GM19328 (cell line): ENCODE results near the gene MAP3K9.
"Not testable (repeated sequence)": the region's sequence is repeated elsewhere in the genome, so short reads cannot be mapped to it uniquely, and the experiment has no call there.

Experiments
- ATAC-seq: cut with Tn5 transposase; IDR thresholded peaks from one replicate; pipeline ENCODE4 v1.9.1; 2021; ENCODE audit warnings: mild to moderate bottlenecking, moderate library complexity; ENCODE audit not compliant: unreplicated experiment

Gene MAP3K9

DNA sequence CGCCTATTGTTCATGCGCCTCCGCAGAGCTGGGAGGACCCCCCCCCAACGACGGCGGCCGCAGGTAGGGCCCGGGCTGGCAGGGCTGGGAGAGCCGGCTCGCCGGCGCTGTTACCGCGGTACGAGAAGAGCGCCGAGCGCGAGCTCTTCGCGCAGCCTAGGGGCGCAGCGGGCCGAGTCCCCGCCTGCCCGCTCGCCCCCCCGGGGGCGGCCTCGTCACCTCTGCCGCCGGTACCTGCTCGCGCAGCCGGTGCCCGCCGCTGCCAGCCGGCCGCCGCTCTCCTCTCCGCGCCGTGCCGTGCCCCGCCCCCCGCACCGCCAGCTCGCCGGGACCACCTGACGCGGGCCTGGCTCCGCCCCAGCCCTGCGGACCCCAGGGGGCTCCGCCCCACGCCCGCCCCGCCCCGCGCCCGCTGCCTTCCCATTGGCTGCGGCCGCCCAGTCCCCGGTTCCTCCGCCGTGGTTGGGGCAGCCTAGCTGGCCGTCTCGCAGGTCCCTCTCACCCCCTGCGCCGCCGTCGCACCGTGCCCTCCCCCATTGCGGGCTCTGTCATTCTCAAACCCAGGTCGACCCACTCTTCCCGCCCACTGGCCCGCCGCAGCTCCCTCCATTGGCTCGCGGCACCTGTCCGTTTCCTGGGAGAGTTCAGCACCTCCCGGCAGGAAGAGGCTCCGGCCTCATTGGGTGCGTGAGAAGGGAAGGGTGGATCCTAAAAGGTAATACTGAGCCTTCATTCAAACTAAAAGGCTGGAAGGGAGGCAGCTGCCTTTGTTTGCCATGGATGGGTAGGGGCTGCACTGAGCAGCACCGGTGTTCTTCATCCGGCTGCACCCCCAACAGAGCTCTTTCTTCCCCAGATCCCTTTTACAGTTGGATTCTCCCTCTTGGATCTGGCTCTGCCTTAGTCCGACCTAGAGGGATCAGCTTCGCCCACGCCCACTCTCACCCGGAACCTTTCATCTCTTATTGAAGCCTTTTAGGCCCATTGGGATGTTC, at the start of gene MAP3K9:
Gene MAP3K9, minus strand, starts transcription at position 289 of the 995 bp plus-strand sequence. CDS start 342 bp downstream, outside the sequence.
- ATAC-seq: peak; percentile 87

GRCh38 chr14:70858641-70859040, 49.3 kb upstream of the MAP3K9 start:
- no peak for ATAC-seq

DNA sequence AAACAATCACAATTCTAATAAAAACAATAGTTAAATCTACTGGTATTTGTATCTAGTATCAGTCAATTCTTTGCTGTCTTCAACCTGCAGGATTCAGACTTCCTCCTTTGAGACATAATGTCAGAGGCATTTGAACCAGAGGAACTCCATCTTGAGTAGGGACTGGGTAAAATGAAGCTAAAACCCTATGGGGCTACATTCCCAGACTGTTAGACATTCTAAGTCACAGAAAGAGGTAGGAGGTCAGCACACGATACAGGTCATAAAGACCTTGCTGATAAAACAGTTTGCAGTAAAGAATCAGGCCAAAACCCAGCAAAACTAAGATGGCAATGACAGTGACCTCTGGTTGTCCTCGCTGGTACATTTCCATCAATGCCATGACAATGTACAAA, 48.2 kb upstream of the MAP3K9 start:
- no peak for ATAC-seq

- no peak for ATAC-seq
Measured at GRCh38 chr14:70856851-70857495, 47.7 kb upstream of the MAP3K9 start.

DNA sequence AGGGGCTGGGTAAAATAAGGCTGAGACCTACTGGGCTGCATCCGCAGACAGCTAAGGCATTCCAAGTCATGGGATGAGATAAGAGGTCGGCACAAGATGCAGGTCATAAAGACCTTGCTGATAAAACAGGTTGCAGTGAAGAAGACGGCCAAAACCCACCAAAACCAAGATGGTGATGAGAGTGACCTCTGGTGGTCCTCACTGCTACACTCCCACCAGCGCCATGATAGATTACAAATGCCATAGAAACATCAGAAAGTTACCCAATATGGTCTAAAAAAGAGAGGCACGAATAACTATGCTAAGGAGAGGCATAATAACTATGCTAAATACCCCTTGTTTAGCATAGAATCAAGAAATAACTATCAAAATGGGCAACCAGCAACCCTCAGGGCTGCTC, 46.2 kb upstream of the MAP3K9 start:
- no peak for ATAC-seq

DNA sequence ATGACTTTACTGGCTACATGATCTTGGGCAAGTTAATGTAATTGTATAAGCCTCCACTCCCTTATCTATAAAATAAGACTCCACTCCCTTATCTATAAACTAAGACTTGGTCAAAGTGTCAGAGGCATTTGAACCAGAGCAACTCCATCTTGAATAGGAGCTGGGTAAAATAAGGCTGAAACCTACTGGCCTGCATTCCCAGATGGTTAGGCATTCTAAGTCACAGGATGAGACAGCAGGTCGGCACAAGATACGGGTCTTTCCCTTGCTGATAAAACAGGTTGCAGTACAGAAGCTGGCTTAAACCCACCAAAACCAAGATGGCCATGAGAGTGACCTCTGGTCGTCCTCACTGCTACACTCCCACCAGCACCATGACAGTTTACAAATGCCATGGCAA, 44.3 kb upstream of the MAP3K9 start:
- not testable (repeated sequence) for ATAC-seq

DNA sequence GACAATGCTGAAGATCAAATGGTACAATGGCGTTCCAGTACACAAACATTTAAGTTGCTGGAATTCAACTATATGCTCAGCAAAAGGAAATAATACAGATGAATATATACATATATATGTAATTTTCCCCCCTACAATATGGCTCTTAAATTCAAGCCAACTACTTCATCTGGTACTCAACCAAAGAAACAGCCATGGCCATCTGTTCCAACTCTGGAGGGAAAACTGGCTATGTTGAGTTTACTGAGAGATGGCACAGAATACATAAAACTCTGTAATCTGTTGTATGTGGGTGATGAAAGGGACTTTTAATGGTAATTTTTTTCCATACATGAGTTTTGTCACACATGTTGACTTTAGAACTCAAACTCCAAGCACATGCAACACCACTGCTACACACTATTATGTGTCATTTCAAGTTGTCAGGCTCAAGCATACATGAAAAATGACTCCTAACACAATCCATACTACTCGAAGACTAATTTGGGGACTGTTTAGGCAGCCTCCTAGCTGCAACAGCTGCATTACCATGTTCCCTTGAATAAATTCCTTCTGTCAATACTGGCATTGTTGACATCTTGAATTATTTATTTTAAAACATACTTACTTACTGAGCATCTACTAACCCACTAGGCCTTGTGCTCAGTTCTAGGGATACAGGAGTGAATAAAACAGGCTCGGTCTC, 38.2 kb upstream of the MAP3K9 start:
- ATAC-seq: no peak

DNA sequence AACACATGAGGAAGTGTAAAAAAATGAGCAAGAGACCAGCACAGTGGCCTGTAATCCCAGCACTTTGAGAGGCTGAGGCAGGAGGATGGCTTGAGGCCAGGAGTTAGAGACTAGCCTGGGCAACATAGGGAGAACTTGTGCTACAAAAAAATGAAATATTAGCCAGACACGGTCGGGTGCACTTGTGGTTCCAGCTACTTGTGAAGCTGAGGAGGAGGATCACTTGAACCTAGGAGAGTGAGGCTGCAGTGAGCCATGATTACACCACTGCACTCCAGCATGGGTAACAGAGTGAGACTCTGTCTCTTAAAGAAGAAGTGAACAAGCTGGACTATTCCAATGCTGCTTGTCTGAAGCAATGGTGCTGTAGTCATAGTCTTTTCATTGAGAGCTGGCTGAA, 36.3 kb upstream of the MAP3K9 start:
- no peak for ATAC-seq

DNA sequence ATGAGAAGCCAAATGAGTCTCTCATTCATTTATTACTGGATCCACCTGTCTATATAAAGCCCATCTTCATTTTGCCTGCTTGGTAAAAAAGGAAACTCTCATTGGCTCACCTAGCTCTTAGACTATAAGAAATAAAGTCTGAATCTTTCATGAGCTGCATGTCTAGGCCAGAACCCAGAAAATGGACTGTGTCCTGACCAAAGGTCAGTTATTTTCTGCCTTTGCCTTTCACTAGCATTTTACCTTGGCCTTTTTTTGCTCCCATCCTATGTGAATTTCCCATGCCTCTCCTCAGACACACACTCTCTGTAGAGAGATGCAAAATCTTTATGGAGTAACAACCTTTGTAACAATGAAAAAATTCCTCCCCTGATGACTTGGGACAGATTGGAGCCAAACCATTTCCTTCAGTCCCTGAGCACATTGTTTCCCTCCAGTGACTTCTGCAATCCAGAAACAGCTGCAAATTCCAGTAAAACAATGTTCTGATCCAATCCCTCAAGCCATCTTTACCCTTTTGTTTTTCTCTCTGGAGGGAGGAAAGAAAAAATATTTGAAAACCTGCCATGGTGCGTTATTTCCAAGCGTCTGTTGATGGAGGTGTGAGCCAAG, 33.6 kb upstream of the MAP3K9 start:
- ATAC-seq: no peak

DNA sequence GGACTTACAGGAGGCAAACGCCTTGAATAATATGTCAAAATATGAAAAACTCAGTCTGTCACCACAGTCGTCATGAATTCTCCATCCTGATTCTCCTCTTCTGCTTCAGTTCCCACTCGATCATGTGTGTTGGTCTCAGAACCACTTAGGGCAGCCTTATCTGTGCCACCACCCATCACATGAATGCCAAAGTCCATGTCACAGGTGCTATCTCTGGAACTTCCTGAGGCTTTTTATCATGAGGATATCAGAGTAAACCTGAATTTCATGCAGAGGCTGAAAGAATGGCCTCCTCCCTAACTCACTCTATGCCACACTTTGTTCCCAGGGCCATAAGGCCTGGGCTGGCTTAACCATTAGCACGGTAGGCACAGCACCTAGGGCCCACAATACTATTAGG, 28.8 kb upstream of the MAP3K9 start:
- ATAC-seq: no peak

DNA sequence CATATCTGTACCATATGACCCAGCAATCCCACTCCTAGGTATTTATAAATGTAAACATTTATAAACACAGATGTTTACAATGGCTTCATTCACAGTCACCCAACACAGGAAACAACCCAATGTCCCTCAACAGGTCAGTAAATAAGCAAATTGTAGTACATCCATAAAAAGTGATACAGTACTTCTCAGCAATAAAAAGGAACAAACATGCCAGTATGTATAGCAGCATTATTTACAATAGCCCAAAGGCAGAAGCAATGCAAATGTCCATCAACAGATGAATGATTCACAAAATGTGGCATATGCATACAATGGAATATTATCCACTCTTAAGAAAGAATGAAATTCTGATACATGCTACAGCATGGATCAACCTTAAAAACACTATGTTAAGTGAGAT, 27.6 kb upstream of the MAP3K9 start:
- no peak for ATAC-seq

GRCh38 chr14:70833884-70834283, 24.6 kb upstream of the MAP3K9 start:
- no peak for ATAC-seq

- no peak for ATAC-seq
Measured at GRCh38 chr14:70832561-70833305, 23.4 kb upstream of the MAP3K9 start.

DNA sequence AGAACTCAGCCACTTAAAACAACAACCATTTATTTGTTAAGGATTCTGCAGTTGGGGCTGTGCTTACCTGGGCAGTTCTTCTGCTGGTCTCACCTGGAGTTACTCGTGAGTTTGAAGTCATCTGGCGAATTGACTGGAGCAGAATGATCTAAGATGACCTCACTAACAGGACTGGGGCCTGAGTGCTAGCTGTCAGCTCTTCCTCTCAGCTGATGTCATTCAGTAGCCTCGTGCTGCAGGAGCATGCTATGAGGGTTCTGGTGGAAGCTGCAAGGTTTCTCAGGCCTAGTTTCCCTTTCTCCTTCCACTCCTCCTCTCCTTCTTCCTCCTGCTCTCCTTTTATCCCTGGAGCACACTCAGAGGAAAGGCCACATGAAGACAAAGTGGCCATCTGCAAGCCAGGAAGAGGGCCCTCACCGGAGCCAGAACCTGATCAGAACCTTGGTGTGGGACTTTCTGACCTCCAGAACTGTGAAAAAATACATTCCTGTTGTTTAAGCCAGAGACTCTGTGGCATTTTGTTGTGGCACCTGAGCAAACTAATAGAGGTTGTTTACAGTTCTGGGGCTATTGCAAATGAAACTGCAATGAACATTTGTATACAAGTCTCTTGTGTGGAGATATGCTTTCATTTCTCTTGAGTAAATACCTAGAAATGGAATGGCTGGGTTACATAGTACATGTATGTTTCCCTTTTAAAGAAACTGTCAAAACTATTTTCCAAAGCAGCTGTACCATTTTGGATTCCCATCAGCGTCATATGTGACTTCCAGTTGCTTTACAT, 21.9 kb upstream of the MAP3K9 start:
- ATAC-seq: no peak

- no peak for ATAC-seq
Measured at GRCh38 chr14:70828188-70828587, 18.9 kb upstream of the MAP3K9 start.

GRCh38 chr14:70827752-70828151, 18.4 kb upstream of the MAP3K9 start:
- no peak for ATAC-seq

- ATAC-seq: no peak
Measured at GRCh38 chr14:70827347-70827746, 18.0 kb upstream of the MAP3K9 start.

GRCh38 chr14:70823281-70823680, 14.0 kb upstream of the MAP3K9 start:
- no peak for ATAC-seq

DNA sequence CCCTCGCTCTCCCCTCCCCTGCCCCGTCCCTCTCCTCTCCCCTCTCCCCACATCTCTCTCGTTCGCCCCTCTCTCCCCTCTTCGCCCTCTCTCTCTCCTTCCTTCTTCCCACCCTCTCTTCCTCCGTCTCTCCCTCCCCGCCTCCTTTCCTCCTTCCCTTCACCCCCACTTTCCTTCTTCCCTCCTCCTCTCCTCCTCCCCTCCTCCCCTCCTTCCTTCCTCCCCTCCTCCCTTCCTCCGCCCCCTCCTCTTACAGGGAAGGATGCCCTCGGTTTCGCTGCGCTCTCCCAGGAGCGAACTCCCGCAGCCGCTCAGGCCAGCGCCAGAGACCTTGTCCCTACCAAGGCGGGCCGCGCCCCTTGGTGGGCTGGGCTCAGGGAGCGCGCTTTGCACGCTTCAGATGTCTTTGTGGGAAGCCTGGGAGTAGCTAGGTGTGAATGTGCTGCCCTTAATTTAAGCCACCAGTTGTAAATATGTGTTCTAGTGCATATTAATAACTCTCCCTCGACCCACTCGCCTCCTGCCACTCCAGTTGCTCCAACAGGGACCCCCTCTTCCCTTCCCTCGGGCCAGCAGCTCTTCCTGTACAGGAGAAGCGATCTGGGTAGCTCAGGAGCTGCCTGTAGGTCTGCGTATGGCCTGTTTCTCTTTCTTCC, 13.3 kb upstream of the MAP3K9 start:
- ATAC-seq: no peak
